ACC112 (cell line): ENCODE measurements around the gene L1TD1.
"Not testable (repeated sequence)": the region's sequence is repeated elsewhere in the genome, so short reads cannot be mapped to it uniquely, and the experiment has no call there.

Experiments
- H2AFZ ChIP-seq: fragments of 200-600 bp; sonication (generic); one replicate; pipeline ENCODE4 v1.6.0; 2017; ENCODE audit warnings: antibody characterized with exemption, low read length; ENCODE audit not compliant: unreplicated experiment
- H3K27ac ChIP-seq: fragments of 200-600 bp; sonication (generic); 2 replicates; pipeline ENCODE4 v1.5.1; 2014; ENCODE audit warnings: low read depth, mild to moderate bottlenecking, antibody characterized with exemption, low read length, moderate library complexity
- H3K27me3 ChIP-seq: fragments of 200-600 bp; sonication (generic); 2 replicates; pipeline ENCODE4 v1.6.1; 2014; ENCODE audit warnings: mild to moderate bottlenecking, antibody characterized with exemption, low read length, moderate library complexity, mixed read lengths; ENCODE audit not compliant: insufficient read depth
- H3K36me3 ChIP-seq: fragments of 200-600 bp; sonication (generic); 2 replicates; pipeline ENCODE4 v1.6.1; 2016; ENCODE audit warnings: mild to moderate bottlenecking, antibody characterized with exemption, low read length, moderate library complexity, mixed read lengths; ENCODE audit not compliant: insufficient read depth
- H3K4me1 ChIP-seq: fragments of 200-600 bp; sonication (generic); one replicate; pipeline ENCODE4 v1.6.1; 2016; ENCODE audit warnings: low read length, mixed read lengths; ENCODE audit not compliant: insufficient read depth, unreplicated experiment, control insufficient read depth
- H3K4me3 ChIP-seq: fragments of 200-600 bp; sonication (generic); 2 replicates; pipeline ENCODE4 v1.5.1; 2014; ENCODE audit warnings: mild to moderate bottlenecking, low read depth, low read length
- H3K79me2 ChIP-seq: fragments of 200-600 bp; sonication (generic); one replicate; pipeline ENCODE4 v1.6.0; 2016; ENCODE audit warnings: low read length; ENCODE audit not compliant: control insufficient read depth, unreplicated experiment, insufficient read depth

L1TD1 gene

GRCh38 chr1:62181532-62181931 lies 13.1 kb upstream of the L1TD1 start:
- no peaks in the 10 kb centered on the region for H3K36me3 ChIP-seq
- H3K4me1 ChIP-seq: no peaks in the 10 kb centered on the region
- no peak overlapping the region for H2AFZ ChIP-seq
- H3K4me3 ChIP-seq: no peak overlapping the region
- peaks cover 36% of the 10 kb centered on the region for H3K27me3 ChIP-seq
- no peak overlapping the region for H3K27ac ChIP-seq
- no peaks in the 10 kb centered on the region for H3K79me2 ChIP-seq

- H3K4me3 ChIP-seq, H3K4me1 ChIP-seq, H3K27ac ChIP-seq, H3K36me3 ChIP-seq, H3K79me2 ChIP-seq, H2AFZ ChIP-seq: not testable (repeated sequence)
- peaks cover 36% of the 10 kb centered on the region for H3K27me3 ChIP-seq
These were observed 12.5 kb upstream of the L1TD1 start for GRCh38 chr1:62182157-62182556.

GRCh38 chr1:62183164-62184020 lies 11.3 kb upstream of the L1TD1 start:
- peaks cover 34% of the 10 kb centered on the region for H3K27me3 ChIP-seq
- not testable (repeated sequence) for H3K79me2 ChIP-seq, H3K4me1 ChIP-seq, H3K27ac ChIP-seq, H2AFZ ChIP-seq, H3K36me3 ChIP-seq, H3K4me3 ChIP-seq

GRCh38 chr1:62184336-62184735 lies 10.3 kb upstream of the L1TD1 start:
- no peaks in the 10 kb centered on the region for H3K4me1 ChIP-seq
- no peaks in the 10 kb centered on the region for H3K36me3 ChIP-seq
- H3K27me3 ChIP-seq: peaks cover 29% of the 10 kb centered on the region
- no peaks in the 10 kb centered on the region for H3K79me2 ChIP-seq
- H3K4me3 ChIP-seq: no peak overlapping the region
- H3K27ac ChIP-seq: no peak overlapping the region
- H2AFZ ChIP-seq: no peak overlapping the region

GRCh38 chr1:62185233-62185632 lies 9.4 kb upstream of the L1TD1 start:
- not testable (repeated sequence) for H3K36me3 ChIP-seq, H3K79me2 ChIP-seq, H2AFZ ChIP-seq, H3K4me3 ChIP-seq, H3K27ac ChIP-seq, H3K4me1 ChIP-seq
- peaks cover 24% of the 10 kb centered on the region for H3K27me3 ChIP-seq

- Histone ChIP-seq H3K36me3 (no peaks in the 10 kb centered on the region), H3K27me3 (peaks cover 19% of the 10 kb centered on the region), H3K4me1 (no peaks in the 10 kb centered on the region), H3K79me2 (no peaks in the 10 kb centered on the region), H2AFZ (no peak overlapping the region), H3K27ac (no peak overlapping the region), H3K4me3 (no peak overlapping the region)
These were observed 9.0 kb upstream of the L1TD1 start for GRCh38 chr1:62185677-62186076.

- peaks cover 5% of the 10 kb centered on the region; the same call in 1 of the 2 replicates for H3K27me3 ChIP-seq
- H3K27ac ChIP-seq: no peak overlapping the region
- no peaks in the 10 kb centered on the region for H3K4me1 ChIP-seq
- H3K79me2 ChIP-seq: no peaks in the 10 kb centered on the region
- H3K36me3 ChIP-seq: no peaks in the 10 kb centered on the region
- H3K4me3 ChIP-seq: no peak overlapping the region
- no peak overlapping the region for H2AFZ ChIP-seq
These were observed 7.1 kb upstream of the L1TD1 start for GRCh38 chr1:62187548-62187947.

GRCh38 chr1:62188111-62188510 lies 6.5 kb upstream of the L1TD1 start:
- H3K27me3 ChIP-seq: 0 out of 2 replicates have a peak, but pooled peaks cover 2% of the 10 kb centered on the region
- H3K4me1 ChIP-seq: no peaks in the 10 kb centered on the region
- H3K79me2 ChIP-seq: no peaks in the 10 kb centered on the region
- H3K27ac ChIP-seq: no peak overlapping the region
- H3K36me3 ChIP-seq: no peaks in the 10 kb centered on the region
- no peak overlapping the region for H3K4me3 ChIP-seq
- H2AFZ ChIP-seq: no peak overlapping the region

GRCh38 chr1:62196086-62196690 lies 1.5 kb downstream of the L1TD1 start:
- Histone ChIP-seq H3K27ac (no peak overlapping the region), H3K27me3 (peaks cover 22% of the 10 kb centered on the region), H3K4me3 (no peak overlapping the region), H3K36me3 (no peaks in the 10 kb centered on the region), H3K4me1 (no peaks in the 10 kb centered on the region), H3K79me2 (no peaks in the 10 kb centered on the region), H2AFZ (no peak overlapping the region)

- Histone ChIP-seq H3K36me3 (no peaks in the 10 kb centered on the region), H3K27me3 (peaks cover 22% of the 10 kb centered on the region), H3K27ac (no peak overlapping the region), H3K4me1 (no peaks in the 10 kb centered on the region), H3K4me3 (no peak overlapping the region), H2AFZ (no peak overlapping the region), H3K79me2 (no peaks in the 10 kb centered on the region)
These were observed 3.6 kb downstream of the L1TD1 start for GRCh38 chr1:62198069-62198780.
